ENCODE measurements around the gene TCF23. TPM values are rescaled to one million over a fixed set of nuclear protein-coding genes. Genes with fewer than 3 reads are reported as not detected.

TCF23 gene
- total RNA-seq, 1 experiment from 2014 or later = not detected

DNA sequence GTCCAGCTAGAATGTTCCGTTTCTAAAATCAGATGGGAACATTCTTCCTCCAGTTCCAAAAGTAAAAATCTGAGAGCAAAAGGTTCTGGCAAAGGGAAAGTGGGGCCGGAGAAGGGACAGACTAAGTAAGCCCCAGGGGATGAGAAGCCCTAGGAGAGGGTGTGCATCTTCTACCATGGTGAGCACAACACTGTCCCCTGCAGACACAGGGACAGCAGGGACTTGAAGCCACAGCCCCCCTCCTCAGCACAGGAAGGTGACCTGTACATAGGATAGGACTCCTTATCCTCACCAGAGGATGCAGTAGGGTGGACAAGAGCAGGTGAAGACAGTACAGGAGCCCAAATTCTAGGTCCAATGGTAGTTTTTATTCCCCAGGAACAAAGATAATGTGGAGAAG lies 50.4 kb downstream of the TCF23 start:
- Histone ChIP-seq H3K36me3 (ENCODE audit: insufficient read depth, low read length, poor library complexity, severe bottlenecking) (peaks cover 53% of the 10 kb centered on the region), H3K4me3 (ENCODE audit: low read depth, low read length, poor library complexity, severe bottlenecking) (no peak overlapping the region), H3K9me3 (ENCODE audit: low read depth, low read length, poor library complexity, severe bottlenecking) (no peaks in the 10 kb centered on the region), H3K4me1 (ENCODE audit: insufficient read depth, low read length, poor library complexity, severe bottlenecking) (peaks cover 7% of the 10 kb centered on the region), H3K27ac (ENCODE audit: low read depth, low read length, poor library complexity, severe bottlenecking) (peak overlapping the region; percentile 63), H3K27me3 (replicated peaks; ENCODE audit: insufficient read depth, low read depth, low read length, poor library complexity) (no peaks in the 10 kb centered on the region)
- TF ChIP-seq EZH2 (IDR thresholded peaks at IDR 0.05; ENCODE audit: borderline replicate concordance, low read depth, low read length, poor library complexity, severe bottlenecking) = no peak
- POLR2A ChIA-PET (ENCODE audit: low non-redundant PET) = no interaction called here
- DNase-seq (ENCODE audit: low spot score) = no peak
- CTCF ChIA-PET = no interaction called here
- BruUV-seq (replicated peaks) = no TSS peak
- intact Hi-C loops (cut with micrococcal nuclease; ENCODE audit: unreplicated experiment) = no loop called here

- POLR2A ChIA-PET (ENCODE audit: low non-redundant PET) = no interaction called here
- TF ChIP-seq, protein P1, sequence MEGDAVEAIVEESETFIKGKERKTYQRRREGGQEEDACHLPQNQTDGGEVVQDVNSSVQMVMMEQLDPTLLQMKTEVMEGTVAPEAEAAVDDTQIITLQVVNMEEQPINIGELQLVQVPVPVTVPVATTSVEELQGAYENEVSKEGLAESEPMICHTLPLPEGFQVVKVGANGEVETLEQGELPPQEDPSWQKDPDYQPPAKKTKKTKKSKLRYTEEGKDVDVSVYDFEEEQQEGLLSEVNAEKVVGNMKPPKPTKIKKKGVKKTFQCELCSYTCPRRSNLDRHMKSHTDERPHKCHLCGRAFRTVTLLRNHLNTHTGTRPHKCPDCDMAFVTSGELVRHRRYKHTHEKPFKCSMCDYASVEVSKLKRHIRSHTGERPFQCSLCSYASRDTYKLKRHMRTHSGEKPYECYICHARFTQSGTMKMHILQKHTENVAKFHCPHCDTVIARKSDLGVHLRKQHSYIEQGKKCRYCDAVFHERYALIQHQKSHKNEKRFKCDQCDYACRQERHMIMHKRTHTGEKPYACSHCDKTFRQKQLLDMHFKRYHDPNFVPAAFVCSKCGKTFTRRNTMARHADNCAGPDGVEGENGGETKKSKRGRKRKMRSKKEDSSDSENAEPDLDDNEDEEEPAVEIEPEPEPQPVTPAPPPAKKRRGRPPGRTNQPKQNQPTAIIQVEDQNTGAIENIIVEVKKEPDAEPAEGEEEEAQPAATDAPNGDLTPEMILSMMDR (conservative IDR thresholded peaks at IDR 0.05; ENCODE audit: low read depth, low read length) = no peak
- no peak for TF ChIP-seq EZH2 (IDR thresholded peaks at IDR 0.05; ENCODE audit: borderline replicate concordance, low read depth, low read length, poor library complexity, severe bottlenecking)
- H3K27me3 ChIP-seq (replicated peaks; ENCODE audit: insufficient read depth, low read depth, low read length, poor library complexity) = no peaks in the 10 kb centered on the region
- H3K36me3 ChIP-seq (ENCODE audit: insufficient read depth, low read length, poor library complexity, severe bottlenecking) = peaks cover 78% of the 10 kb centered on the region
- peaks cover 9% of the 10 kb centered on the region for H3K4me1 ChIP-seq (ENCODE audit: insufficient read depth, low read length, poor library complexity, severe bottlenecking)
- no peak overlapping the region for H3K4me3 ChIP-seq (ENCODE audit: low read depth, low read length, poor library complexity, severe bottlenecking)
- no TSS peak for BruUV-seq (replicated peaks)
- no peak overlapping the region for H3K27ac ChIP-seq (ENCODE audit: low read depth, low read length, poor library complexity, severe bottlenecking)
- no peaks in the 10 kb centered on the region for H3K9me3 ChIP-seq (ENCODE audit: low read depth, low read length, poor library complexity, severe bottlenecking)
- no peak for DNase-seq (ENCODE audit: low spot score)
- intact Hi-C loops (cut with micrococcal nuclease; ENCODE audit: unreplicated experiment) = no loop called here
- CTCF ChIA-PET = no interaction called here
These were observed 52.9 kb downstream of the TCF23 start for GRCh38 chr2:27201675-27202074.

- no peaks in the 10 kb centered on the region for H3K27me3 ChIP-seq (replicated peaks; ENCODE audit: insufficient read depth, low read depth, low read length, poor library complexity)
- H3K9me3 ChIP-seq (ENCODE audit: low read depth, low read length, poor library complexity, severe bottlenecking) = no peaks in the 10 kb centered on the region
- TF ChIP-seq, protein P1 (conservative IDR thresholded peaks at IDR 0.05; ENCODE audit: low read depth, low read length) = no peak
- no peak for TF ChIP-seq EZH2 (IDR thresholded peaks at IDR 0.05; ENCODE audit: borderline replicate concordance, low read depth, low read length, poor library complexity, severe bottlenecking)
- CTCF ChIA-PET = no interaction called here
- no peak overlapping the region for H3K4me3 ChIP-seq (ENCODE audit: low read depth, low read length, poor library complexity, severe bottlenecking)
- H3K36me3 ChIP-seq (ENCODE audit: insufficient read depth, low read length, poor library complexity, severe bottlenecking) = peaks cover 89% of the 10 kb centered on the region
- BruUV-seq (replicated peaks) = no TSS peak
- intact Hi-C loops (cut with micrococcal nuclease; ENCODE audit: unreplicated experiment) = no loop called here
- POLR2A ChIA-PET (ENCODE audit: low non-redundant PET) = interaction anchor here (1.1 kb wide), 1 partner anchor 9 kb away, joined by 4 read pairs; the partner anchor contains the start of genes ATRAID and SLC5A6
- peak; percentile 54 for DNase-seq (ENCODE audit: low spot score)
- peaks cover 21% of the 10 kb centered on the region for H3K4me1 ChIP-seq (ENCODE audit: insufficient read depth, low read length, poor library complexity, severe bottlenecking)
- peak overlapping the region; percentile 7 for H3K27ac ChIP-seq (ENCODE audit: low read depth, low read length, poor library complexity, severe bottlenecking)
These were observed 54.0 kb downstream of the TCF23 start for GRCh38 chr2:27202854-27203253.

- Histone ChIP-seq H3K4me3 (ENCODE audit: low read depth, low read length, poor library complexity, severe bottlenecking) (no peak overlapping the region), H3K4me1 (ENCODE audit: insufficient read depth, low read length, poor library complexity, severe bottlenecking) (peaks cover 29% of the 10 kb centered on the region), H3K9me3 (ENCODE audit: low read depth, low read length, poor library complexity, severe bottlenecking) (no peaks in the 10 kb centered on the region), H3K36me3 (ENCODE audit: insufficient read depth, low read length, poor library complexity, severe bottlenecking) (peaks cover 97% of the 10 kb centered on the region), H3K27ac (ENCODE audit: low read depth, low read length, poor library complexity, severe bottlenecking) (peak overlapping the region; percentile 44), H3K27me3 (replicated peaks; ENCODE audit: insufficient read depth, low read depth, low read length, poor library complexity) (no peaks in the 10 kb centered on the region)
- DNase-seq (ENCODE audit: low spot score) = no peak
- TF ChIP-seq EZH2 (IDR thresholded peaks at IDR 0.05; ENCODE audit: borderline replicate concordance, low read depth, low read length, poor library complexity, severe bottlenecking) = no peak
- TF ChIP-seq, protein P1 (conservative IDR thresholded peaks at IDR 0.05; ENCODE audit: low read depth, low read length) = no peak
- ChIA-PET POLR2A (ENCODE audit: low non-redundant PET) (interaction anchor here (1.1 kb wide), 1 partner anchor 9 kb away, joined by 4 read pairs; the partner anchor contains the start of genes ATRAID and SLC5A6), CTCF (no interaction called here)
- intact Hi-C loops (cut with micrococcal nuclease; ENCODE audit: unreplicated experiment) = no loop called here
- no TSS peak for BruUV-seq (replicated peaks)
These were observed 54.9 kb downstream of the TCF23 start for GRCh38 chr2:27203741-27204140.

All from A673 (cell line).